ENCODE results near the gene PDSS2. TPM values are rescaled to one million over a fixed set of nuclear protein-coding genes. Genes with fewer than 3 reads are reported as not detected.

PDSS2 gene
- total RNA-seq, 1 experiment from 2014 or later = 12.1 TPM

DNA sequence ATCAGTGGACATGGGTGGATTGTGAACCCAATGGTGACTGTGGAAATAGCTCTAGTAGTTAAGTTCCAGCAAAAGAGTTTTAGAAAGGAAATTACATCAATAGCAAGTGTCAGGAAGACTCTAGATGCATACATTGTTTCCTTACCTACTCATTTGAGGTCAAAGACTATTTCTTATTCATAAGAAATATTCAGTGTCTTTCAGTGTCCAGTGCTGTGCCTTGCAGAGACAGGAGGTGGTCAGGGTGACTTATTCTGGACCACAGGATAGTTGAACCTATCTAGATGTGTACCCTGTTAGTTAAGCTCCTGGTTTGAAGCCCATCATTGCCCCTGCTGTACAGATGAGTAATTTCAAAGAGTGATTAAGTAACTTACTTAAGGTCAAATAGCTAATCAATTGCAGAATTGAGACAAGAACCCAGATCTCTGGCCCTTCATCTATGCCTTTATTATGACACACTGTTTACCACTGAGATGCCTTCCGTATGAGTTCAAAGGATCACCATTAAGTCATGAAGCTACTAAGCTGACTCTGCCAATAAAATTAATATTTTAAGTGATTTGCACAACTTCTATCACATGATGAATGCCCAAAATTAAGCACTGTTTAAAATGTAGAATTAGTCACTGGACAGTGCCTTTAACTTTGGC, 136.1 kb downstream of the PDSS2 start:
- H3K36me3 Mint-ChIP-seq (ENCODE audit: insufficient read depth in 1 of 3, low read depth in 3 of 3) = peaks cover 0 to 3% (median 0%) of the 10 kb centered on the region in 3 experiments; a peak in 3 of 7 replicates
- Histone ChIP-seq H3T11ph (ENCODE audit: low read length) (no peak overlapping the region), H3K4me2 (ENCODE audit: insufficient read depth, insufficient read length, low read length) (no peak overlapping the region), H2BK15ac (ENCODE audit: low read depth, low read length) (no peak overlapping the region), H3K18ac (ENCODE audit: insufficient read length, low read depth, low read length) (no peak overlapping the region), H2BK12ac (ENCODE audit: insufficient read length, low read depth, low read length) (no peak overlapping the region), H2BK20ac (ENCODE audit: low read depth, low read length, poor library complexity, severe bottlenecking) (no peak overlapping the region), H3K9me3 (ENCODE audit: control insufficient read depth, low read depth, low read length) (no peaks in the 10 kb centered on the region), H2AK5ac (ENCODE audit: insufficient read length, low read length) (no peak overlapping the region), H2AFZ (ENCODE audit: low read length) (no peak overlapping the region), H3K27ac (ENCODE audit: insufficient read length, low read depth, low read length) (no peak overlapping the region), H4K91ac (ENCODE audit: insufficient read length, low read depth, low read length) (no peak overlapping the region), H4K5ac (ENCODE audit: insufficient read length, low read depth, low read length) (no peak overlapping the region), H3K14ac (ENCODE audit: insufficient read depth, low read length) (no peak overlapping the region), H4K20me1 (ENCODE audit: control insufficient read depth, insufficient read depth, insufficient read length) (no peaks in the 10 kb centered on the region), H3K27me3 (ENCODE audit: insufficient read depth, low read length) (no peaks in the 10 kb centered on the region), H3K4me1 (ENCODE audit: insufficient read depth, low read length) (no peaks in the 10 kb centered on the region), H3K79me2 (ENCODE audit: insufficient read depth, low read length) (no peaks in the 10 kb centered on the region), H3K79me1 (ENCODE audit: insufficient read depth, low read depth, low read length, poor library complexity, severe bottlenecking) (no peaks in the 10 kb centered on the region), H3K4ac (ENCODE audit: low read depth, low read length) (no peak overlapping the region), H3K23ac (ENCODE audit: insufficient read length, low read depth, low read length) (no peak overlapping the region), H2BK120ac (ENCODE audit: low read depth, low read length, poor library complexity, severe bottlenecking) (no peak overlapping the region), H4K8ac (replicated peaks; ENCODE audit: insufficient read length, low read depth, low read length) (no peak overlapping the region), H3K9ac (ENCODE audit: extremely low read depth, insufficient read length, low read length) (peak overlapping the region; percentile 8), H3K56ac (ENCODE audit: insufficient read length, low read depth, low read length) (no peak overlapping the region), H3K23me2 (ENCODE audit: insufficient read length, low read depth, low read length, poor library complexity, severe bottlenecking) (no peaks in the 10 kb centered on the region), H2BK5ac (ENCODE audit: insufficient read length, low read length) (no peak overlapping the region)
- TF ChIP-seq, protein P1, sequence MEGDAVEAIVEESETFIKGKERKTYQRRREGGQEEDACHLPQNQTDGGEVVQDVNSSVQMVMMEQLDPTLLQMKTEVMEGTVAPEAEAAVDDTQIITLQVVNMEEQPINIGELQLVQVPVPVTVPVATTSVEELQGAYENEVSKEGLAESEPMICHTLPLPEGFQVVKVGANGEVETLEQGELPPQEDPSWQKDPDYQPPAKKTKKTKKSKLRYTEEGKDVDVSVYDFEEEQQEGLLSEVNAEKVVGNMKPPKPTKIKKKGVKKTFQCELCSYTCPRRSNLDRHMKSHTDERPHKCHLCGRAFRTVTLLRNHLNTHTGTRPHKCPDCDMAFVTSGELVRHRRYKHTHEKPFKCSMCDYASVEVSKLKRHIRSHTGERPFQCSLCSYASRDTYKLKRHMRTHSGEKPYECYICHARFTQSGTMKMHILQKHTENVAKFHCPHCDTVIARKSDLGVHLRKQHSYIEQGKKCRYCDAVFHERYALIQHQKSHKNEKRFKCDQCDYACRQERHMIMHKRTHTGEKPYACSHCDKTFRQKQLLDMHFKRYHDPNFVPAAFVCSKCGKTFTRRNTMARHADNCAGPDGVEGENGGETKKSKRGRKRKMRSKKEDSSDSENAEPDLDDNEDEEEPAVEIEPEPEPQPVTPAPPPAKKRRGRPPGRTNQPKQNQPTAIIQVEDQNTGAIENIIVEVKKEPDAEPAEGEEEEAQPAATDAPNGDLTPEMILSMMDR (conservative IDR thresholded peaks at IDR 0.05) = no peak
- H3K4me3 Mint-ChIP-seq = no peak overlapping the region
- H3K9me3 Mint-ChIP-seq = no peaks in the 10 kb centered on the region; a peak in 1 of 5 replicates
- no peak for DNase-seq
- H3K4me1 Mint-ChIP-seq = no peaks in the 10 kb centered on the region; a peak in 1 of 4 replicates
- H3K27ac Mint-ChIP-seq = no peak overlapping the region
- no peaks in the 10 kb centered on the region for H3K27me3 Mint-ChIP-seq (ENCODE audit: low read depth)
- no CpG with 5 or more reads among the region's 1 CpG for WGBS (ENCODE audit: extremely low coverage, insufficient read length, low lambda C conversion rate)
